GM12878 (cell line): ENCODE results near the gene PPRC1. TPM values are rescaled to one million over a fixed set of nuclear protein-coding genes. Genes with fewer than 3 reads are reported as not detected.

Experiments used
- ATAC-seq: fragments of 200-7000 bp; cut with Tn5 transposase; 3 replicates; pipeline ENCODE4 v1.9.1; 2020; ENCODE audit warnings: mild to moderate bottlenecking, moderate library complexity
- BruUV-seq: library from RNA; stranded (reverse); fragments of 400-500 nt; replicated peaks from 2 replicates; lab custom pipeline; 2021; lab: Mats Ljungman, UMichigan
- CTCF ChIA-PET: fragments of 300-600 bp; sonication (Branson Sonifier 250); formaldehyde crosslinking; extraction: SDS; loops from one replicate; lab custom pipeline; 2021; ENCODE audit warnings: inconsistent platforms; lab: Yijun Ruan, JAX
- POLR2A ChIA-PET: fragments of 350-600 bp; formaldehyde crosslinking; extraction: SDS; loops from one replicate; lab custom pipeline; 2021; ENCODE audit warnings: inconsistent platforms; lab: Charles Lee
- RAD21 ChIA-PET: fragments of 300-600 bp; sonication (Branson Sonifier 250); formaldehyde crosslinking; loops from one replicate; lab custom pipeline; 2023; ENCODE audit warnings: antibody characterized with exemption; ENCODE audit not compliant: unreplicated experiment; lab: Charles Lee
- SMC1A ChIA-PET: fragments of 300-600 bp; sonication (Branson Sonifier 250); formaldehyde crosslinking; loops from one replicate; lab custom pipeline; 2023; ENCODE audit not compliant: unreplicated experiment, uncharacterized antibody; lab: Charles Lee
- DNase-seq: peaks from one replicate; pipeline ENCODE4 v3.0.0-alpha.2; 2011; ENCODE audit warnings: low read depth, low spot score
- FAIRE-seq: peaks from 3 replicates; lab custom pipeline; 2011; peaks lifted over from hg19 to GRCh38; lab: Jason Lieb, UNC
- H2AFZ ChIP-seq: 2 replicates; pipeline ENCODE4 v1.6.0; 2011; ENCODE audit warnings: low read depth, low read length, control low read depth; ENCODE audit not compliant: control insufficient read depth
- H3K27ac ChIP-seq: 2 replicates; pipeline ENCODE4 v1.5.1; 2011; ENCODE audit warnings: control low read depth; ENCODE audit not compliant: control insufficient read depth, insufficient read depth
- H3K27me3 ChIP-seq, 2 experiments: replicated peaks in 1 of 2; 2 replicates each; pipeline versions ENCODE4 v1.6.0 to v1.6.1; 2011; ENCODE audit warnings: low read length in 1 of 2; ENCODE audit not compliant: control insufficient read depth in 2 of 2, insufficient read depth in 2 of 2
- H3K36me3 ChIP-seq, 2 experiments: 2 replicates each; pipeline ENCODE4 v1.5.1; 2011; ENCODE audit warnings: low read length in 1 of 2; ENCODE audit not compliant: control insufficient read depth in 2 of 2, insufficient read depth in 2 of 2
- H3K4me1 ChIP-seq: 2 replicates; pipeline ENCODE4 v1.6.1; 2011; ENCODE audit warnings: mild to moderate bottlenecking, low read length, moderate library complexity, mixed read lengths; ENCODE audit not compliant: control insufficient read depth, insufficient read depth
- H3K4me2 ChIP-seq: 2 replicates; pipeline ENCODE4 v1.6.0; 2011; ENCODE audit warnings: control low read depth; ENCODE audit not compliant: control insufficient read depth, insufficient read depth
- H3K4me3 ChIP-seq: fragments of 200-600 bp; sonication (generic); 2 replicates; pipeline ENCODE4 v1.5.1; 2016
- H3K79me2 ChIP-seq: 2 replicates; pipeline ENCODE4 v1.6.0; 2011; ENCODE audit warnings: low read length; ENCODE audit not compliant: control insufficient read depth, insufficient read depth
- H3K9ac ChIP-seq: 2 replicates; pipeline ENCODE4 v1.8.0; 2011; ENCODE audit warnings: low read length, control low read depth, mixed read lengths; ENCODE audit not compliant: control insufficient read depth, insufficient read depth
- H3K9me3 ChIP-seq: replicated peaks from 3 replicates; pipeline ENCODE4 v1.5.1; 2011; ENCODE audit warnings: mild to moderate bottlenecking, low read length; ENCODE audit not compliant: control insufficient read depth, insufficient read depth
- H4K20me1 ChIP-seq: 2 replicates; pipeline ENCODE4 v1.6.0; 2011; ENCODE audit not compliant: control insufficient read depth, insufficient read depth
- BACH1 ChIP-seq: fragments of 450-650 bp; IDR thresholded peaks from 2 replicates; pipeline ENCODE4 v1.6.1; 2017; ENCODE audit warnings: mild to moderate bottlenecking, borderline replicate concordance
- EP300 ChIP-seq, 2 experiments: fragments of 150-350 bp in 1 of 2; IDR thresholded peaks; 2 replicates each; pipeline ENCODE4 v1.6.1; 2011 to 2012; ENCODE audit warnings: low read depth in 2 of 2, low read length in 2 of 2, borderline replicate concordance in 1 of 2, improper control_type of control experiment in 1 of 2, inconsistent platforms in 1 of 2; ENCODE audit not compliant: control insufficient read depth in 1 of 2
- NFIC ChIP-seq: IDR thresholded peaks from 2 replicates; pipeline ENCODE4 v1.6.1; 2012; ENCODE audit warnings: low read depth, mild to moderate bottlenecking, inconsistent platforms, low read length, moderate library complexity
- NFXL1 ChIP-seq: fragments of 450-650 bp; IDR thresholded peaks from 2 replicates; pipeline ENCODE4 v1.6.1; 2017; ENCODE audit warnings: antibody characterized with exemption, mild to moderate bottlenecking, borderline replicate concordance
- POLR2AphosphoS2 ChIP-seq: IDR thresholded peaks from 2 replicates; pipeline ENCODE4 v1.6.1; 2011; ENCODE audit warnings: low read depth, mild to moderate bottlenecking, low read length, improper control_type of control experiment, moderate library complexity
- TAF1 ChIP-seq: IDR thresholded peaks from 2 replicates; pipeline ENCODE4 v1.6.1; 2011; ENCODE audit warnings: mild to moderate bottlenecking, low read depth, low read length, borderline replicate concordance
- ZNF622 ChIP-seq: fragments of 450-650 bp; IDR thresholded peaks from 2 replicates; pipeline ENCODE4 v1.6.1; 2017; ENCODE audit warnings: mild to moderate bottlenecking, inconsistent platforms
- whole genome bisulfite sequencing: methylation state at CpG from one replicate; pipeline ENCODE4 v1.1.6; 2016; ENCODE audit warnings: low lambda C conversion rate; ENCODE audit not compliant: insufficient replicate concordance, insufficient coverage; ENCODE audit errors: missing lambda C conversion rate; 5-methylcytosine and 5-hydroxymethylcytosine counted together
- in situ Hi-C: fragments of 300-500 bp; cut with MboI; formaldehyde crosslinking; loops from 9 replicates; pipeline ENCODE4 v1.14.3; 2018; ENCODE audit warnings: mixed read lengths
- intact Hi-C: fragments of 100-400 bp; cut with micrococcal nuclease; formaldehyde crosslinking; loops from one replicate; pipeline ENCODE4 v1.14.2; 2022; ENCODE audit not compliant: unreplicated experiment
- polyA plus RNA-seq, 11 experiments: library from polyadenylated mRNA; depleted of rRNA in 4 of 11; unstranded in 6 of 11; stranded (reverse) in 5 of 11; fragments of >200 nt; fragmentation: Nextera tagmentation in 4 of 11; fragmentation: Illumina TruSeq in 1 of 11; extraction: Ambion mirVana in 4 of 11; extraction: Trizol in 1 of 11; gene quantifications; 1 replicate in 1 of 11; 2 replicates in 10 of 11; pipeline versions ENCODE4 v1.2.1 to v1.2.3, GENCODE V29; 2011 to 2016; ENCODE audit warnings: inconsistent platforms in 2 of 11, missing spikeins in 2 of 11, low read depth in 1 of 11
- total RNA-seq, 4 experiments: library from RNA; depleted of rRNA in 3 of 4; stranded (reverse); fragments of >200 nt in 3 of 4; fragmentation: Illumina TruSeq in 1 of 4; extraction: Trizol in 1 of 4; gene quantifications; 2 replicates each; pipeline versions ENCODE4 v1.2.1 to v1.2.3, GENCODE V29; 2013 to 2021
- TF ChIP-seq, protein P1 (sequence below): fragments of 450-650 bp; IDR thresholded peaks from 2 replicates; pipeline ENCODE4 v1.6.1; 2017; ENCODE audit warnings: mild to moderate bottlenecking, moderate library complexity
- TF ChIP-seq, protein P2 (sequence below): fragments of 450-650 bp; IDR thresholded peaks from 2 replicates; pipeline ENCODE4 v1.6.1; 2016; ENCODE audit warnings: mild to moderate bottlenecking
- TF ChIP-seq, protein P3 (sequence below): fragments of 450-650 bp; IDR thresholded peaks from 2 replicates; pipeline ENCODE4 v1.6.1; 2017; ENCODE audit warnings: mild to moderate bottlenecking, low read depth, inconsistent platforms; ENCODE audit not compliant: poor library complexity, severe bottlenecking

PPRC1 gene
- total and polyA plus RNA-seq, 10 of the 15 experiments (the other 5 are each of a cell fraction or from before 2014, with no cell fraction given), result 13.1 to 69.8 (median 32.4) TPM

DNA sequence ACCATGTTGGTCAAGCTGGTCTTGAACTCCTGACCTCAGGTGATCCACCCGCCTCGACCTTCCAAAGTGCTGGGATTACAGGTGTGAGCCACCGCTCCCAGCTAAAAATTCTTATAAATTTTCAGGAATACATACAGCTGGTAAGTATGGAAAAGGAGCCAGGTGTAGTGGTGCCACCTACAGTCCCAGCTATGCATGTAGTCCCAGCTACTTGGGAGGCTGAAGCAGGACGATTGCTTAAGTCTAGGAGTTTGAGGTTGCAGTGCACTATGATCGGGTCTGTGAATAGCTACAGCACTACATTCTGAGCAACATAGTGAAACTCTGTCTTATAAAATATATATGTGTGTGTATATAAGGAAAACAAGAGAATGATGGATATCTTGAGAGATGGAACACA lies 31.7 kb upstream of the PPRC1 start:
- no peak for TF ChIP-seq TAF1
- no peak for TF ChIP-seq NFIC
- TF ChIP-seq POLR2AphosphoS2, result no peak
- TF ChIP-seq BACH1, result no peak
- TF ChIP-seq, protein P1, sequence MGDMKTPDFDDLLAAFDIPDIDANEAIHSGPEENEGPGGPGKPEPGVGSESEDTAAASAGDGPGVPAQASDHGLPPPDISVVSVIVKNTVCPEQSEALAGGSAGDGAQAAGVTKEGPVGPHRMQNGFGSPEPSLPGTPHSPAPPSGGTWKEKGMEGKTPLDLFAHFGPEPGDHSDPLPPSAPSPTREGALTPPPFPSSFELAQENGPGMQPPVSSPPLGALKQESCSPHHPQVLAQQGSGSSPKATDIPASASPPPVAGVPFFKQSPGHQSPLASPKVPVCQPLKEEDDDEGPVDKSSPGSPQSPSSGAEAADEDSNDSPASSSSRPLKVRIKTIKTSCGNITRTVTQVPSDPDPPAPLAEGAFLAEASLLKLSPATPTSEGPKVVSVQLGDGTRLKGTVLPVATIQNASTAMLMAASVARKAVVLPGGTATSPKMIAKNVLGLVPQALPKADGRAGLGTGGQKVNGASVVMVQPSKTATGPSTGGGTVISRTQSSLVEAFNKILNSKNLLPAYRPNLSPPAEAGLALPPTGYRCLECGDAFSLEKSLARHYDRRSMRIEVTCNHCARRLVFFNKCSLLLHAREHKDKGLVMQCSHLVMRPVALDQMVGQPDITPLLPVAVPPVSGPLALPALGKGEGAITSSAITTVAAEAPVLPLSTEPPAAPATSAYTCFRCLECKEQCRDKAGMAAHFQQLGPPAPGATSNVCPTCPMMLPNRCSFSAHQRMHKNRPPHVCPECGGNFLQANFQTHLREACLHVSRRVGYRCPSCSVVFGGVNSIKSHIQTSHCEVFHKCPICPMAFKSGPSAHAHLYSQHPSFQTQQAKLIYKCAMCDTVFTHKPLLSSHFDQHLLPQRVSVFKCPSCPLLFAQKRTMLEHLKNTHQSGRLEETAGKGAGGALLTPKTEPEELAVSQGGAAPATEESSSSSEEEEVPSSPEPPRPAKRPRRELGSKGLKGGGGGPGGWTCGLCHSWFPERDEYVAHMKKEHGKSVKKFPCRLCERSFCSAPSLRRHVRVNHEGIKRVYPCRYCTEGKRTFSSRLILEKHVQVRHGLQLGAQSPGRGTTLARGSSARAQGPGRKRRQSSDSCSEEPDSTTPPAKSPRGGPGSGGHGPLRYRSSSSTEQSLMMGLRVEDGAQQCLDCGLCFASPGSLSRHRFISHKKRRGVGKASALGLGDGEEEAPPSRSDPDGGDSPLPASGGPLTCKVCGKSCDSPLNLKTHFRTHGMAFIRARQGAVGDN, result no peak
- TF ChIP-seq, protein P2, sequence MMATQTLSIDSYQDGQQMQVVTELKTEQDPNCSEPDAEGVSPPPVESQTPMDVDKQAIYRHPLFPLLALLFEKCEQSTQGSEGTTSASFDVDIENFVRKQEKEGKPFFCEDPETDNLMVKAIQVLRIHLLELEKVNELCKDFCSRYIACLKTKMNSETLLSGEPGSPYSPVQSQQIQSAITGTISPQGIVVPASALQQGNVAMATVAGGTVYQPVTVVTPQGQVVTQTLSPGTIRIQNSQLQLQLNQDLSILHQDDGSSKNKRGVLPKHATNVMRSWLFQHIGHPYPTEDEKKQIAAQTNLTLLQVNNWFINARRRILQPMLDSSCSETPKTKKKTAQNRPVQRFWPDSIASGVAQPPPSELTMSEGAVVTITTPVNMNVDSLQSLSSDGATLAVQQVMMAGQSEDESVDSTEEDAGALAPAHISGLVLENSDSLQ, result no peak
- TF ChIP-seq NFXL1, result no peak
- TF ChIP-seq ZNF622, result no peak
- TF ChIP-seq EP300 (IDR thresholded peaks at IDR 0.05; ENCODE audit: borderline replicate concordance in 1 of 2, control insufficient read depth in 1 of 2, low read depth in 2 of 2, low read length in 2 of 2), result no peak
- TF ChIP-seq, protein P3, sequence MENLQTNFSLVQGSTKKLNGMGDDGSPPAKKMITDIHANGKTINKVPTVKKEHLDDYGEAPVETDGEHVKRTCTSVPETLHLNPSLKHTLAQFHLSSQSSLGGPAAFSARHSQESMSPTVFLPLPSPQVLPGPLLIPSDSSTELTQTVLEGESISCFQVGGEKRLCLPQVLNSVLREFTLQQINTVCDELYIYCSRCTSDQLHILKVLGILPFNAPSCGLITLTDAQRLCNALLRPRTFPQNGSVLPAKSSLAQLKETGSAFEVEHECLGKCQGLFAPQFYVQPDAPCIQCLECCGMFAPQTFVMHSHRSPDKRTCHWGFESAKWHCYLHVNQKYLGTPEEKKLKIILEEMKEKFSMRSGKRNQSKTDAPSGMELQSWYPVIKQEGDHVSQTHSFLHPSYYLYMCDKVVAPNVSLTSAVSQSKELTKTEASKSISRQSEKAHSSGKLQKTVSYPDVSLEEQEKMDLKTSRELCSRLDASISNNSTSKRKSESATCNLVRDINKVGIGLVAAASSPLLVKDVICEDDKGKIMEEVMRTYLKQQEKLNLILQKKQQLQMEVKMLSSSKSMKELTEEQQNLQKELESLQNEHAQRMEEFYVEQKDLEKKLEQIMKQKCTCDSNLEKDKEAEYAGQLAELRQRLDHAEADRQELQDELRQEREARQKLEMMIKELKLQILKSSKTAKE, result no peak
- in situ Hi-C loops (no loop called here), intact Hi-C loops (no loop called here)
- H2AFZ ChIP-seq, result no peak overlapping the region
- ChIA-PET RAD21 (interaction anchor here (0.6 kb wide), 1 partner anchor 303 kb away, joined by 3 read pairs; no protein-coding TSS in a partner anchor), SMC1A (interaction anchor here (1.0 to 1.4 kb wide), 4 partner anchors 8 to 85 kb away, joined by 3 to 4 read pairs (median 3); no protein-coding TSS in a partner anchor), CTCF (interaction anchor here (0.6 to 1.4 kb wide), 5 partner anchors 12 to 368 kb away, joined by 3 to 6 read pairs (median 3); no protein-coding TSS in a partner anchor), POLR2A (interaction anchor here (0.6 to 0.9 kb wide), 4 partner anchors 12 to 1230 kb away, joined by 3 to 4 read pairs (median 3); no protein-coding TSS in a partner anchor)
- no peak overlapping the region for H3K27ac ChIP-seq
- H4K20me1 ChIP-seq, result no peaks in the 10 kb centered on the region
- H3K27me3 ChIP-seq, result no peaks in the 10 kb centered on the region
- H3K4me2 ChIP-seq, result no peak overlapping the region
- no TSS peak for BruUV-seq
- H3K9me3 ChIP-seq, result no peaks in the 10 kb centered on the region
- DNase-seq (no peak), FAIRE-seq (no peak), ATAC-seq (no peak)
- WGBS, result 69% methylated on average over 5 of the region's 5 CpGs
- H3K4me3 ChIP-seq, result no peak overlapping the region
- no peaks in the 10 kb centered on the region for H3K36me3 ChIP-seq
- no peaks in the 10 kb centered on the region for H3K79me2 ChIP-seq
- no peak overlapping the region for H3K9ac ChIP-seq
- H3K4me1 ChIP-seq, result no peaks in the 10 kb centered on the region
